Endothelial cell of umbilical vein (primary cell): Measurements from ENCODE around the gene TOR1A. TPM values are rescaled to one million over a fixed set of nuclear protein-coding genes. Genes with fewer than 3 reads are reported as not detected.

Experiments used
- BruUV-seq: library from RNA; stranded (reverse); fragments of 400-500 nt; replicated peaks from 2 replicates; lab custom pipeline; 2021; lab: Mats Ljungman, UMichigan
- CTCF ChIA-PET: fragments of 300-600, 350-600 bp; sonication (Branson Sonifier 250); formaldehyde crosslinking; loops from one replicate; lab custom pipeline; 2021; ENCODE audit warnings: antibody characterized with exemption, inconsistent platforms; lab: Charles Lee
- POLR2A ChIA-PET: fragments of 300-600, 350-600 bp; sonication (Branson Sonifier 250); formaldehyde crosslinking; loops from one replicate; lab custom pipeline; 2021; ENCODE audit warnings: antibody characterized with exemption, inconsistent platforms; lab: Charles Lee
- DNase-seq: peaks from one replicate; pipeline ENCODE4 v3.0.0-alpha.2; 2011; ENCODE audit warnings: low read depth, low spot score
- FAIRE-seq: peaks from 2 replicates; lab custom pipeline; 2011; peaks lifted over from hg19 to GRCh38; lab: Jason Lieb, UNC
- H2AFZ ChIP-seq: 2 replicates; pipeline ENCODE4 v1.6.0; 2012; ENCODE audit warnings: low read depth, low read length, control low read depth, inconsistent platforms
- H3K27ac ChIP-seq: 2 replicates; pipeline ENCODE4 v1.5.1; 2011; ENCODE audit warnings: low read depth, mild to moderate bottlenecking, control low read depth, low read length, moderate library complexity; ENCODE audit not compliant: insufficient read depth
- H3K27me3 ChIP-seq, 2 experiments: 2 replicates each; pipeline versions ENCODE4 v1.6.0 to v1.6.1; 2011; ENCODE audit warnings: low read length in 2 of 2, mixed read lengths in 1 of 2; ENCODE audit not compliant: control insufficient read depth in 2 of 2, insufficient read depth in 2 of 2
- H3K36me3 ChIP-seq, 2 experiments: 2 replicates in 1 of 2; 3 replicates in 1 of 2; pipeline ENCODE4 v1.5.1; 2011; ENCODE audit warnings: low read length in 2 of 2, mild to moderate bottlenecking in 1 of 2, moderate library complexity in 1 of 2; ENCODE audit not compliant: control insufficient read depth in 2 of 2, insufficient read depth in 2 of 2; ENCODE audit errors: extremely low read depth in 1 of 2
- H3K4me1 ChIP-seq: 3 replicates; pipeline ENCODE4 v1.5.1; 2011; ENCODE audit warnings: mild to moderate bottlenecking, low read length; ENCODE audit not compliant: control insufficient read depth, insufficient read depth; ENCODE audit errors: extremely low read depth
- H3K4me2 ChIP-seq: 2 replicates; pipeline ENCODE4 v1.6.1; 2011; ENCODE audit warnings: low read length, control low read depth, mixed read lengths; ENCODE audit not compliant: insufficient read depth
- H3K4me3 ChIP-seq, 3 experiments: fragments of 200-600 bp in 1 of 3; sonication (generic), shearing (Covaris generic) in 1 of 3; replicated peaks in 1 of 3; 2 replicates each; pipeline ENCODE4 v1.5.1; 2011 to 2016; ENCODE audit warnings: control low read depth in 3 of 3, low read length in 3 of 3, mild to moderate bottlenecking in 2 of 3, inconsistent platforms in 1 of 3, low read depth in 1 of 3, moderate library complexity in 1 of 3; ENCODE audit not compliant: insufficient read depth in 1 of 3
- H3K79me2 ChIP-seq: 2 replicates; pipeline ENCODE4 v1.6.0; 2012; ENCODE audit warnings: low read length, inconsistent platforms; ENCODE audit not compliant: control insufficient read depth, insufficient read depth
- H3K9ac ChIP-seq: replicated peaks from 2 replicates; pipeline ENCODE3; 2011; ENCODE audit warnings: low read length, control low read depth; ENCODE audit not compliant: insufficient read depth; ENCODE audit errors: extremely low read depth
- H3K9me1 ChIP-seq: replicated peaks from 3 replicates; pipeline ENCODE4 v1.6.0; 2011; ENCODE audit warnings: mild to moderate bottlenecking, low read length; ENCODE audit not compliant: control insufficient read depth, insufficient read depth; ENCODE audit errors: extremely low read depth
- H3K9me3 ChIP-seq: replicated peaks from 2 replicates; pipeline ENCODE4 v1.5.1; 2012; ENCODE audit warnings: low read length, inconsistent platforms; ENCODE audit not compliant: control insufficient read depth, insufficient read depth
- H4K20me1 ChIP-seq: replicated peaks from 2 replicates; pipeline ENCODE3; 2011; ENCODE audit warnings: mild to moderate bottlenecking, low read length; ENCODE audit not compliant: control insufficient read depth, insufficient read depth; ENCODE audit errors: extremely low read depth
- CTCF ChIP-seq, 2 donors: IDR thresholded peaks; 1 replicate in 1 of 2; 2 replicates in 1 of 2; pipeline ENCODE4 v1.5.1; 2011; ENCODE audit warnings: low read length in 2 of 2, mild to moderate bottlenecking in 2 of 2, moderate library complexity in 2 of 2, control low read depth in 1 of 2, inconsistent platforms in 1 of 2, low read depth in 1 of 2; ENCODE audit not compliant: insufficient read depth in 1 of 2; ENCODE audit errors: extremely low read depth in 1 of 2
- EZH2 ChIP-seq: IDR thresholded peaks from 2 replicates; pipeline ENCODE4 v1.6.1; 2012; ENCODE audit warnings: borderline replicate concordance, low read depth, mild to moderate bottlenecking, moderate library complexity, low read length, inconsistent platforms; ENCODE audit not compliant: severe bottlenecking
- FOS ChIP-seq: IDR thresholded peaks from 2 replicates; pipeline ENCODE4 v1.6.1; 2011; ENCODE audit warnings: mild to moderate bottlenecking, low read length, moderate library complexity, borderline replicate concordance; ENCODE audit not compliant: insufficient read depth
- GATA2 ChIP-seq: IDR thresholded peaks from 2 replicates; pipeline ENCODE4 v1.7.0; 2011; ENCODE audit warnings: low read depth, mild to moderate bottlenecking, moderate library complexity, mixed read lengths, low read length; ENCODE audit not compliant: insufficient read length, insufficient read depth
- JUN ChIP-seq: IDR thresholded peaks from 2 replicates; pipeline ENCODE4 v1.6.1; 2011; ENCODE audit warnings: borderline replicate concordance, low read depth; ENCODE audit not compliant: insufficient read length, insufficient read depth
- MAX ChIP-seq: IDR thresholded peaks from 2 replicates; pipeline ENCODE4 v1.6.1; 2011; ENCODE audit not compliant: insufficient read depth, insufficient read length
- MYC ChIP-seq: IDR thresholded peaks from one replicate; pipeline ENCODE4 v1.6.1; 2011; ENCODE audit warnings: mild to moderate bottlenecking, low read depth, low read length
- POLR2A ChIP-seq: IDR thresholded peaks from 2 replicates; pipeline ENCODE4 v1.6.1; 2012; ENCODE audit warnings: low read depth, mild to moderate bottlenecking, control low read depth, low read length
- POLR2AphosphoS5 ChIP-seq: IDR thresholded peaks from 2 replicates; pipeline ENCODE4 v1.6.1; 2012; ENCODE audit warnings: low read depth, mild to moderate bottlenecking, control low read depth, low read length, moderate library complexity; ENCODE audit not compliant: insufficient read depth
- dilution Hi-C: fragments of 300-500 bp; cut with MboI; formaldehyde crosslinking; loops from one replicate; pipeline ENCODE4 v1.15.0; 2019; ENCODE audit warnings: low sequenced_read_pairs; ENCODE audit not compliant: extremely low pct_ligation_motif_present
- intact Hi-C: fragments of 100-400 bp; cut with micrococcal nuclease; formaldehyde crosslinking; loops from one replicate; pipeline ENCODE4 v1.10.0; 2022
- polyA plus RNA-seq, 4 experiments: library from polyadenylated mRNA; depleted of rRNA in 3 of 4; stranded (reverse) in 3 of 4; unstranded in 1 of 4; fragments of >200 nt; gene quantifications; 2 replicates each; pipeline versions ENCODE4 v1.2.1 to v1.2.3, GENCODE V29; 2011 to 2012; ENCODE audit warnings: missing spikeins in 1 of 4
- total RNA-seq: library from RNA; stranded (reverse); gene quantifications from 2 replicates; pipeline ENCODE4 v1.2.3, GENCODE V29; 2021

The TOR1A gene
- total and polyA plus RNA-seq, 2 donors (not counting 3 experiments of a cell fraction or from before 2014, with no cell fraction given): 57.8 to 89.8 TPM

GRCh38 chr9:129840034-129840433, 16.1 kb upstream of the TOR1A start:
- FAIRE-seq: no peak
- intact Hi-C loops (no loop called here), dilution Hi-C loops (no loop called here)
- Histone ChIP-seq H3K27ac (no peak overlapping the region), H3K4me1 (peaks cover 12% of the 10 kb centered on the region), H3K9me1 (no peaks in the 10 kb centered on the region), H3K27me3 (no peaks in the 10 kb centered on the region), H3K36me3 (no peaks in the 10 kb centered on the region), H3K4me2 (no peak overlapping the region), H3K4me3 (no peak overlapping the region), H2AFZ (no peak overlapping the region), H3K9ac (no peak overlapping the region), H3K79me2 (no peaks in the 10 kb centered on the region), H4K20me1 (no peaks in the 10 kb centered on the region), H3K9me3 (no peaks in the 10 kb centered on the region)
- TF ChIP-seq MYC (no peak), JUN (no peak), POLR2AphosphoS5 (no peak), EZH2 (no peak), GATA2 (no peak), POLR2A (no peak), MAX (no peak), CTCF (IDR thresholded peaks at IDR 0.05; ENCODE audit: extremely low read depth in 1 of 2, insufficient read depth in 1 of 2, low read depth in 1 of 2, low read length in 2 of 2) (no peak), FOS (no peak)
- POLR2A ChIA-PET: no interaction called here
- DNase-seq: no peak
- no TSS peak for BruUV-seq
- CTCF ChIA-PET: no interaction called here
